Gastrocnemius medialis (tissue), 4 donors: ENCODE results near the gene RING1. TPM values are rescaled to one million over a fixed set of nuclear protein-coding genes. Genes with fewer than 3 reads are reported as not detected.
A peak's percentile ranks its signal among the peaks of the same experiment; 100 is the strongest.

Source experiments
- ATAC-seq, 2 donors: fragments of 150-250 bp; one replicate each; pipeline ENCODE4 v1.9.1; 2016
- DNase-seq, 2 donors: peaks; one replicate each; pipeline ENCODE4 v3.0.0-alpha.2; 2019
- H3K27ac ChIP-seq, 4 donors: fragments of 200-600 bp; sonication (generic); 1 replicate in 1 of 4; 2 replicates in 3 of 4; pipeline ENCODE4 v1.5.1; 2016 to 2018; ENCODE audit warnings: mild to moderate bottlenecking in 2 of 4, moderate library complexity in 1 of 4
- H3K27me3 ChIP-seq, 3 donors: fragments of 200-600 bp; sonication (generic) in 2 of 3; 1 replicate in 1 of 3; 2 replicates in 2 of 3; pipeline versions ENCODE4 v1.5.1 to v1.6.0; 2016 to 2019; ENCODE audit warnings: mild to moderate bottlenecking in 1 of 3, moderate library complexity in 1 of 3
- H3K36me3 ChIP-seq, 2 donors: fragments of 200-600 bp; sonication (generic) in 1 of 2; one replicate each; pipeline ENCODE4 v1.5.1; 2017 to 2018
- H3K4me1 ChIP-seq, 2 donors: fragments of 200-600 bp; sonication (generic) in 1 of 2; one replicate each; pipeline ENCODE4 v1.5.1; 2016 to 2017; ENCODE audit warnings: mild to moderate bottlenecking in 2 of 2
- H3K4me3 ChIP-seq, 4 donors: fragments of 200-600 bp; sonication (generic) in 3 of 4; 1 replicate in 1 of 4; 2 replicates in 3 of 4; pipeline ENCODE4 v1.5.1; 2016 to 2019; ENCODE audit warnings: mild to moderate bottlenecking in 2 of 4
- H3K9me3 ChIP-seq, 3 donors: fragments of 200-600 bp; sonication (generic) in 2 of 3; 1 replicate in 1 of 3; 2 replicates in 2 of 3; pipeline ENCODE4 v1.5.1; 2016 to 2019
- CTCF ChIP-seq, 5 experiments: fragments of 450-650 bp in 3 of 5; fragments of 200-600 bp in 2 of 5; sonication (generic) in 2 of 5; IDR thresholded peaks in 4 of 5; conservative IDR thresholded peaks in 1 of 5; 1 replicate in 4 of 5; 2 replicates in 1 of 5; pipeline ENCODE4 v1.5.1; 2016 to 2019; ENCODE audit warnings: antibody characterized with exemption in 5 of 5, mild to moderate bottlenecking in 3 of 5, moderate library complexity in 3 of 5
- POLR2A ChIP-seq, 2 donors: fragments of 450-650 bp; IDR thresholded peaks; one replicate each; pipeline ENCODE4 v1.6.1; 2017; ENCODE audit warnings: antibody characterized with exemption in 2 of 2, mild to moderate bottlenecking in 2 of 2, moderate library complexity in 2 of 2
- in situ Hi-C, 4 donors: fragments of 200-750 bp; cut with MboI; loops; one replicate each; pipeline versions ENCODE4 v1.15.0 to v1.8.0; 2017; ENCODE audit warnings: low sequenced_read_pairs in 4 of 4
- intact Hi-C: fragments of 100-400 bp; cut with DNase I; formaldehyde crosslinking; loops from one replicate; pipeline ENCODE4 v1.15.1; 2023; ENCODE audit warnings: low total_unique reads
- total RNA-seq, 4 donors: library from RNA; depleted of rRNA; stranded (reverse); fragments of >200 nt; gene quantifications; one replicate each; pipeline versions ENCODE4 v1.1.0 to v1.2.3, GENCODE V29; 2016

RING1 gene
- total RNA-seq, 4 donors from 2014 or later, result 7.4 to 16.3 (median 12.1) TPM

- peaks cover 0 to 16% of the 10 kb centered on the region in 2 donors for H3K36me3 ChIP-seq
- peaks cover 15 to 22% of the 10 kb centered on the region in 2 donors for H3K4me1 ChIP-seq
- in situ Hi-C loops (no loop called here), intact Hi-C loops (no loop called here)
- peaks cover 0 to 2% (median 0%) of the 10 kb centered on the region in 3 donors for H3K27me3 ChIP-seq
- no peaks in the 10 kb centered on the region for H3K9me3 ChIP-seq
- peak overlapping the region; percentile 30 to 61 (median 52) for H3K4me3 ChIP-seq
- ATAC-seq (no peak), DNase-seq (no peak)
- no peak overlapping the region for H3K27ac ChIP-seq
- no peak for TF ChIP-seq CTCF (IDR thresholded peaks at IDR 0.05 in 4 of 5, conservative IDR thresholded peaks at IDR 0.05 in 1 of 5)
- TF ChIP-seq POLR2A (IDR thresholded peaks at IDR 0.05), result no peak
Measured at GRCh38 chr6:33212857-33213165, 4.5 kb downstream of the RING1 start.

GRCh38 chr6:33213166-33213988 is 5.1 kb downstream of the RING1 start:
- peaks cover 0 to 2% (median 0%) of the 10 kb centered on the region in 3 donors for H3K27me3 ChIP-seq
- intact Hi-C loops (no loop called here), in situ Hi-C loops (no loop called here)
- DNase-seq (no peak), ATAC-seq (no peak)
- no peak for TF ChIP-seq POLR2A (IDR thresholded peaks at IDR 0.05)
- TF ChIP-seq CTCF (IDR thresholded peaks at IDR 0.05 in 4 of 5, conservative IDR thresholded peaks at IDR 0.05 in 1 of 5), result no peak
- peaks cover 15 to 22% of the 10 kb centered on the region in 2 donors for H3K4me1 ChIP-seq
- no peaks in the 10 kb centered on the region for H3K9me3 ChIP-seq
- peak overlapping the region in 2 of 4 donors; percentile 6 to 18 for H3K27ac ChIP-seq
- H3K36me3 ChIP-seq, result peaks cover 0 to 16% of the 10 kb centered on the region in 2 donors
- H3K4me3 ChIP-seq, result peak overlapping the region; percentile 30 to 61 (median 52)

- no peak for TF ChIP-seq POLR2A (IDR thresholded peaks at IDR 0.05)
- no peak for TF ChIP-seq CTCF (IDR thresholded peaks at IDR 0.05 in 4 of 5, conservative IDR thresholded peaks at IDR 0.05 in 1 of 5)
- in situ Hi-C loops, result no loop called here
- Histone ChIP-seq H3K4me1 (peaks cover 15 to 18% of the 10 kb centered on the region in 2 donors), H3K36me3 (peaks cover 0 to 16% of the 10 kb centered on the region in 2 donors), H3K27me3 (peaks cover 0 to 2% (median 0%) of the 10 kb centered on the region in 3 donors), H3K9me3 (no peaks in the 10 kb centered on the region), H3K4me3 (peak overlapping the region; percentile 30 to 61 (median 52)), H3K27ac (peak overlapping the region in 2 of 4 donors; percentile 6 to 18)
- no peak for DNase-seq
- intact Hi-C loops, result no loop called here
- no peak for ATAC-seq
Measured at GRCh38 chr6:33213989-33214335, 5.7 kb downstream of the RING1 start.

GRCh38 chr6:33215271-33216116 is 7.2 kb downstream of the RING1 start:
- Histone ChIP-seq H3K36me3 (peaks cover 0 to 5% of the 10 kb centered on the region in 2 donors), H3K4me1 (peaks cover 15 to 17% of the 10 kb centered on the region in 2 donors), H3K27me3 (peaks cover 0 to 2% (median 0%) of the 10 kb centered on the region in 3 donors), H3K9me3 (no peaks in the 10 kb centered on the region), H3K4me3 (no peak overlapping the region), H3K27ac (no peak overlapping the region)
- ATAC-seq (no peak), DNase-seq (no peak)
- no peak for TF ChIP-seq POLR2A (IDR thresholded peaks at IDR 0.05)
- TF ChIP-seq CTCF (IDR thresholded peaks at IDR 0.05 in 4 of 5, conservative IDR thresholded peaks at IDR 0.05 in 1 of 5), result no peak
- intact Hi-C loops, result no loop called here
- in situ Hi-C loops, result no loop called here
